ENCODE data around the gene MLIP. TPM values are rescaled to one million over a fixed set of nuclear protein-coding genes. Genes with fewer than 3 reads are reported as not detected.

MLIP gene
- total RNA-seq, 3 donors from 2014 or later (not counting 1 experiment from before 2014, with no cell fraction given) = not detected

GRCh38 chr6:54115966-54116365, 4.7 kb downstream of the MLIP start:
- Mint-ChIP-seq H3K4me1 (no peaks in the 10 kb centered on the region), H3K4me3 (no peak overlapping the region), H3K36me3 (no peaks in the 10 kb centered on the region), H3K27ac (no peak overlapping the region), H3K9me3 (peaks cover 18% of the 10 kb centered on the region in 2 donors), H3K27me3 (ENCODE audit: low read depth in 2 of 2) (no peaks in the 10 kb centered on the region)
- no peaks in the 10 kb centered on the region for H3K27me3 ChIP-seq (ENCODE audit: control insufficient read depth, insufficient read depth, low read length)
- no peaks in the 10 kb centered on the region for H3K4me1 ChIP-seq (ENCODE audit: control insufficient read depth, insufficient read depth, low read length)
- no peak overlapping the region for H3K4me3 ChIP-seq (ENCODE audit: low read length)
- no peak for DNase-seq
- 66% methylated on average over 1 of the region's 1 CpG for WGBS (ENCODE audit: insufficient coverage)
- no peak overlapping the region for H3K27ac ChIP-seq (ENCODE audit: low read length)
- H3K36me3 ChIP-seq (ENCODE audit: control insufficient read depth, insufficient read depth, low read length) = no peaks in the 10 kb centered on the region
- no peak for TF ChIP-seq CTCF (IDR thresholded peaks at IDR 0.05)
- H3K9me3 ChIP-seq (ENCODE audit: control insufficient read depth, insufficient read depth, low read length) = no peaks in the 10 kb centered on the region
- ATAC-seq = no peak
- intact Hi-C loops (cut with micrococcal nuclease) = no loop called here

- H3K9me3 ChIP-seq (ENCODE audit: control insufficient read depth, insufficient read depth, low read length) = no peaks in the 10 kb centered on the region
- Mint-ChIP-seq H3K9me3 (peaks cover 15 to 16% of the 10 kb centered on the region in 2 donors), H3K36me3 (no peaks in the 10 kb centered on the region), H3K4me3 (no peak overlapping the region), H3K4me1 (no peaks in the 10 kb centered on the region), H3K27ac (no peak overlapping the region), H3K27me3 (ENCODE audit: low read depth in 2 of 2) (no peaks in the 10 kb centered on the region)
- no peak for DNase-seq
- intact Hi-C loops (cut with micrococcal nuclease) = no loop called here
- no peak overlapping the region for H3K4me3 ChIP-seq (ENCODE audit: low read length)
- WGBS (ENCODE audit: insufficient coverage) = 100% methylated on average over 2 of the region's 2 CpGs
- H3K27ac ChIP-seq (ENCODE audit: low read length) = no peak overlapping the region
- no peak for ATAC-seq
- no peaks in the 10 kb centered on the region for H3K4me1 ChIP-seq (ENCODE audit: control insufficient read depth, insufficient read depth, low read length)
- no peaks in the 10 kb centered on the region for H3K36me3 ChIP-seq (ENCODE audit: control insufficient read depth, insufficient read depth, low read length)
- no peaks in the 10 kb centered on the region for H3K27me3 ChIP-seq (ENCODE audit: control insufficient read depth, insufficient read depth, low read length)
- TF ChIP-seq CTCF (IDR thresholded peaks at IDR 0.05) = no peak
These were observed 6.9 kb downstream of the MLIP start for GRCh38 chr6:54118117-54118516.

- H3K27me3 ChIP-seq (ENCODE audit: control insufficient read depth, insufficient read depth, low read length) = no peaks in the 10 kb centered on the region
- H3K4me1 Mint-ChIP-seq = no peaks in the 10 kb centered on the region
- H3K4me1 ChIP-seq (ENCODE audit: control insufficient read depth, insufficient read depth, low read length) = no peaks in the 10 kb centered on the region
- H3K4me3 Mint-ChIP-seq = no peak overlapping the region
- TF ChIP-seq CTCF (IDR thresholded peaks at IDR 0.05) = no peak
- no peak overlapping the region for H3K4me3 ChIP-seq (ENCODE audit: low read length)
- no peak for ATAC-seq
- 84% methylated on average over 5 of the region's 5 CpGs for WGBS (ENCODE audit: insufficient coverage)
- DNase-seq = no peak
- no peaks in the 10 kb centered on the region for H3K27me3 Mint-ChIP-seq (ENCODE audit: low read depth in 2 of 2)
- H3K9me3 ChIP-seq (ENCODE audit: control insufficient read depth, insufficient read depth, low read length) = no peaks in the 10 kb centered on the region
- H3K27ac Mint-ChIP-seq = no peak overlapping the region
- peaks cover 2 to 3% of the 10 kb centered on the region in 2 donors for H3K9me3 Mint-ChIP-seq
- intact Hi-C loops (cut with micrococcal nuclease) = no loop called here
- no peak overlapping the region for H3K27ac ChIP-seq (ENCODE audit: low read length)
- no peaks in the 10 kb centered on the region for H3K36me3 Mint-ChIP-seq
- no peaks in the 10 kb centered on the region for H3K36me3 ChIP-seq (ENCODE audit: control insufficient read depth, insufficient read depth, low read length)
These were observed 14.2 kb downstream of the MLIP start for GRCh38 chr6:54125493-54125892.

- H3K36me3 Mint-ChIP-seq = no peaks in the 10 kb centered on the region
- intact Hi-C loops (cut with micrococcal nuclease) = no loop called here
- no peak for DNase-seq
- no peaks in the 10 kb centered on the region for H3K27me3 ChIP-seq (ENCODE audit: control insufficient read depth, insufficient read depth, low read length)
- H3K27ac ChIP-seq (ENCODE audit: low read length) = no peak overlapping the region
- H3K9me3 Mint-ChIP-seq = peaks cover 4 to 6% of the 10 kb centered on the region in 2 donors
- no peaks in the 10 kb centered on the region for H3K27me3 Mint-ChIP-seq (ENCODE audit: low read depth in 2 of 2)
- ATAC-seq = no peak
- no peaks in the 10 kb centered on the region for H3K4me1 Mint-ChIP-seq
- WGBS (ENCODE audit: insufficient coverage) = 74% methylated on average over 1 of the region's 3 CpGs
- H3K4me1 ChIP-seq (ENCODE audit: control insufficient read depth, insufficient read depth, low read length) = no peaks in the 10 kb centered on the region
- no peaks in the 10 kb centered on the region for H3K36me3 ChIP-seq (ENCODE audit: control insufficient read depth, insufficient read depth, low read length)
- no peaks in the 10 kb centered on the region for H3K9me3 ChIP-seq (ENCODE audit: control insufficient read depth, insufficient read depth, low read length)
- no peak overlapping the region for H3K27ac Mint-ChIP-seq
- no peak for TF ChIP-seq CTCF (IDR thresholded peaks at IDR 0.05)
- H3K4me3 Mint-ChIP-seq = no peak overlapping the region
- H3K4me3 ChIP-seq (ENCODE audit: low read length) = no peak overlapping the region
These were observed 18.9 kb downstream of the MLIP start for GRCh38 chr6:54130179-54130578.
